Prostate gland (tissue), 2 donors: ENCODE data around the gene DLGAP1.

ENCODE experiments used
- CTCF ChIP-seq, 4 experiments: fragments of 200-600 bp in 2 of 4; fragments of 450-650 bp in 2 of 4; sonication (generic) in 2 of 4; IDR thresholded peaks; 1 replicate in 3 of 4; 2 replicates in 1 of 4; pipeline ENCODE4 v1.5.1; 2016 to 2019; ENCODE audit warnings: antibody characterized with exemption in 4 of 4, mild to moderate bottlenecking in 2 of 4, moderate library complexity in 2 of 4
- POLR2A ChIP-seq: fragments of 450-650 bp; IDR thresholded peaks from one replicate; pipeline ENCODE4 v1.6.1; 2016; ENCODE audit warnings: antibody characterized with exemption, mild to moderate bottlenecking
- POLR2AphosphoS5 ChIP-seq: sonication (generic); formaldehyde crosslinking; IDR thresholded peaks from one replicate; pipeline ENCODE4 v1.6.1; 2017; ENCODE audit warnings: antibody characterized with exemption

- TF ChIP-seq CTCF (IDR thresholded peaks at IDR 0.05) (no peak), POLR2A (no peak), POLR2AphosphoS5 (no peak)
Observed at GRCh38 chr18:4450065-4450658, 4.9 kb downstream of the DLGAP1 start.
